ENCODE results near the gene RGMA.
"Not testable (repeated sequence)": the region's sequence is repeated elsewhere in the genome, so short reads cannot be mapped to it uniquely, and the experiment has no call there.

The RGMA gene

GRCh38 chr15:93043621-93044300 lies 45.2 kb downstream of the RGMA start:
- Mint-ChIP-seq H3K27me3 (ENCODE audit: low read depth) (peaks cover 9% of the 10 kb centered on the region), H3K4me1 (ENCODE audit: low read depth) (peaks cover 9% of the 10 kb centered on the region), H3K9me3 (peaks cover 7% of the 10 kb centered on the region), H3K36me3 (ENCODE audit: low read depth) (no peaks in the 10 kb centered on the region), H3K27ac (no peak overlapping the region), H3K4me3 (no peak overlapping the region)
- no peak for DNase-seq (ENCODE audit: low spot score)

GRCh38 chr15:93042691-93043378 lies 46.2 kb downstream of the RGMA start:
- no peak overlapping the region for H3K4me3 Mint-ChIP-seq
- H3K9me3 Mint-ChIP-seq = peaks cover 7% of the 10 kb centered on the region
- peaks cover 5% of the 10 kb centered on the region for H3K27me3 Mint-ChIP-seq (ENCODE audit: low read depth)
- H3K4me1 Mint-ChIP-seq (ENCODE audit: low read depth) = peaks cover 6% of the 10 kb centered on the region
- H3K27ac Mint-ChIP-seq = no peak overlapping the region
- no peaks in the 10 kb centered on the region for H3K36me3 Mint-ChIP-seq (ENCODE audit: low read depth)
- no peak for DNase-seq (ENCODE audit: low spot score)

- DNase-seq (ENCODE audit: low spot score) = no peak
- peaks cover 2% of the 10 kb centered on the region for H3K4me1 Mint-ChIP-seq (ENCODE audit: low read depth)
- H3K36me3 Mint-ChIP-seq (ENCODE audit: low read depth) = no peaks in the 10 kb centered on the region
- peaks cover 7% of the 10 kb centered on the region for H3K9me3 Mint-ChIP-seq
- peaks cover 5% of the 10 kb centered on the region for H3K27me3 Mint-ChIP-seq (ENCODE audit: low read depth)
- no peak overlapping the region for H3K27ac Mint-ChIP-seq
- H3K4me3 Mint-ChIP-seq = no peak overlapping the region
These were observed 46.8 kb downstream of the RGMA start for GRCh38 chr15:93042211-93042610.

- no peak for DNase-seq (ENCODE audit: low spot score)
- H3K27ac Mint-ChIP-seq = no peak overlapping the region
- H3K4me1 Mint-ChIP-seq (ENCODE audit: low read depth) = no peaks in the 10 kb centered on the region
- no peak overlapping the region for H3K4me3 Mint-ChIP-seq
- H3K9me3 Mint-ChIP-seq = peaks cover 4% of the 10 kb centered on the region
- no peaks in the 10 kb centered on the region for H3K36me3 Mint-ChIP-seq (ENCODE audit: low read depth)
- peaks cover 2% of the 10 kb centered on the region for H3K27me3 Mint-ChIP-seq (ENCODE audit: low read depth)
These were observed 47.9 kb downstream of the RGMA start for GRCh38 chr15:93041159-93041547.

GRCh38 chr15:93040288-93041158 lies 48.5 kb downstream of the RGMA start:
- Mint-ChIP-seq H3K36me3 (ENCODE audit: low read depth) (no peaks in the 10 kb centered on the region), H3K4me1 (ENCODE audit: low read depth) (peaks cover 4% of the 10 kb centered on the region), H3K9me3 (no peaks in the 10 kb centered on the region), H3K27me3 (ENCODE audit: low read depth) (peaks cover 2% of the 10 kb centered on the region), H3K4me3 (no peak overlapping the region), H3K27ac (no peak overlapping the region)
- DNase-seq (ENCODE audit: low spot score) = no peak

GRCh38 chr15:93039562-93040287 lies 49.3 kb downstream of the RGMA start:
- H3K4me3 Mint-ChIP-seq; DNase-seq (ENCODE audit: low spot score); H3K27me3 Mint-ChIP-seq (ENCODE audit: low read depth); H3K9me3 Mint-ChIP-seq; H3K4me1 Mint-ChIP-seq (ENCODE audit: low read depth); H3K36me3 Mint-ChIP-seq (ENCODE audit: low read depth); H3K27ac Mint-ChIP-seq: not testable (repeated sequence)

GRCh38 chr15:93037820-93038705 lies 50.9 kb downstream of the RGMA start:
- no peak for DNase-seq (ENCODE audit: low spot score)
- H3K4me1 Mint-ChIP-seq (ENCODE audit: low read depth) = peaks cover 4% of the 10 kb centered on the region
- H3K36me3 Mint-ChIP-seq (ENCODE audit: low read depth) = no peaks in the 10 kb centered on the region
- H3K9me3 Mint-ChIP-seq = no peaks in the 10 kb centered on the region
- H3K4me3 Mint-ChIP-seq = no peak overlapping the region
- no peak overlapping the region for H3K27ac Mint-ChIP-seq
- peaks cover 1% of the 10 kb centered on the region for H3K27me3 Mint-ChIP-seq (ENCODE audit: low read depth)

- no peaks in the 10 kb centered on the region for H3K27me3 Mint-ChIP-seq (ENCODE audit: low read depth)
- H3K27ac Mint-ChIP-seq = no peak overlapping the region
- H3K4me1 Mint-ChIP-seq (ENCODE audit: low read depth) = peaks cover 4% of the 10 kb centered on the region
- H3K9me3 Mint-ChIP-seq = no peaks in the 10 kb centered on the region
- DNase-seq (ENCODE audit: low spot score) = no peak
- H3K4me3 Mint-ChIP-seq = no peak overlapping the region
- no peaks in the 10 kb centered on the region for H3K36me3 Mint-ChIP-seq (ENCODE audit: low read depth)
These were observed 51.8 kb downstream of the RGMA start for GRCh38 chr15:93036951-93037819.

GRCh38 chr15:93035953-93036810 lies 52.8 kb downstream of the RGMA start:
- H3K27me3 Mint-ChIP-seq (ENCODE audit: low read depth) = no peaks in the 10 kb centered on the region
- peak; percentile 26 for DNase-seq (ENCODE audit: low spot score)

GRCh38 chr15:93035092-93035915 lies 53.7 kb downstream of the RGMA start:
- Mint-ChIP-seq H3K27me3 (ENCODE audit: low read depth) (no peaks in the 10 kb centered on the region), H3K27ac (no peak overlapping the region), H3K9me3 (no peaks in the 10 kb centered on the region), H3K4me1 (ENCODE audit: low read depth) (peaks cover 5% of the 10 kb centered on the region), H3K36me3 (ENCODE audit: low read depth) (no peaks in the 10 kb centered on the region), H3K4me3 (no peak overlapping the region)
- DNase-seq (ENCODE audit: low spot score) = no peak

More at GRCh38 chr15:93035953-93036810, 52.8 kb downstream of the RGMA start:
- H3K36me3 Mint-ChIP-seq (ENCODE audit: low read depth) = no peaks in the 10 kb centered on the region
- H3K27ac Mint-ChIP-seq = no peak overlapping the region
- H3K4me1 Mint-ChIP-seq (ENCODE audit: low read depth) = peaks cover 4% of the 10 kb centered on the region
- H3K4me3 Mint-ChIP-seq = peak overlapping the region; percentile 62
- H3K9me3 Mint-ChIP-seq = no peaks in the 10 kb centered on the region

- Mint-ChIP-seq H3K4me1 (ENCODE audit: low read depth) (peaks cover 10% of the 10 kb centered on the region), H3K9me3 (no peaks in the 10 kb centered on the region), H3K36me3 (ENCODE audit: low read depth) (no peaks in the 10 kb centered on the region), H3K4me3 (no peak overlapping the region), H3K27me3 (ENCODE audit: low read depth) (no peaks in the 10 kb centered on the region), H3K27ac (no peak overlapping the region)
- DNase-seq (ENCODE audit: low spot score) = no peak
These were observed 54.5 kb downstream of the RGMA start for GRCh38 chr15:93034512-93034911.

All from T-helper 2 cell treated with Interferon-gamma antibody and Interleukin-4, amounts not matched to agents 5 μg/mL and 100 μg/mL, for 36 hours (primary cell).